Stimulated activated naive CD8-positive, alpha-beta T cell treated with anti-CD3 and anti-CD28 coated beads, Interleukin-15, Interleukin-2, amounts not matched to agents 100 ng/mL and 50 ng/mL, for 24 hours (primary cell): ENCODE data around the gene MYH7.

Experiments
- H3K27ac Mint-ChIP-seq: one replicate; pipeline ENCODE4 v1.8.0; 2021; ENCODE audit warnings: mild to moderate bottlenecking, mixed read lengths
- H3K27me3 Mint-ChIP-seq: one replicate; pipeline ENCODE4 v1.8.0; 2021; ENCODE audit warnings: mixed read lengths
- H3K36me3 Mint-ChIP-seq: one replicate; pipeline ENCODE4 v1.8.0; 2021; ENCODE audit warnings: low read depth, mixed read lengths
- H3K4me1 Mint-ChIP-seq: one replicate; pipeline ENCODE4 v1.8.0; 2021; ENCODE audit warnings: low read depth, mixed read lengths
- H3K4me3 Mint-ChIP-seq: one replicate; pipeline ENCODE4 v1.8.0; 2021; ENCODE audit warnings: mild to moderate bottlenecking, mixed read lengths
- H3K9me3 Mint-ChIP-seq: one replicate; pipeline ENCODE4 v1.8.0; 2021; ENCODE audit warnings: mixed read lengths

MYH7 gene

DNA sequence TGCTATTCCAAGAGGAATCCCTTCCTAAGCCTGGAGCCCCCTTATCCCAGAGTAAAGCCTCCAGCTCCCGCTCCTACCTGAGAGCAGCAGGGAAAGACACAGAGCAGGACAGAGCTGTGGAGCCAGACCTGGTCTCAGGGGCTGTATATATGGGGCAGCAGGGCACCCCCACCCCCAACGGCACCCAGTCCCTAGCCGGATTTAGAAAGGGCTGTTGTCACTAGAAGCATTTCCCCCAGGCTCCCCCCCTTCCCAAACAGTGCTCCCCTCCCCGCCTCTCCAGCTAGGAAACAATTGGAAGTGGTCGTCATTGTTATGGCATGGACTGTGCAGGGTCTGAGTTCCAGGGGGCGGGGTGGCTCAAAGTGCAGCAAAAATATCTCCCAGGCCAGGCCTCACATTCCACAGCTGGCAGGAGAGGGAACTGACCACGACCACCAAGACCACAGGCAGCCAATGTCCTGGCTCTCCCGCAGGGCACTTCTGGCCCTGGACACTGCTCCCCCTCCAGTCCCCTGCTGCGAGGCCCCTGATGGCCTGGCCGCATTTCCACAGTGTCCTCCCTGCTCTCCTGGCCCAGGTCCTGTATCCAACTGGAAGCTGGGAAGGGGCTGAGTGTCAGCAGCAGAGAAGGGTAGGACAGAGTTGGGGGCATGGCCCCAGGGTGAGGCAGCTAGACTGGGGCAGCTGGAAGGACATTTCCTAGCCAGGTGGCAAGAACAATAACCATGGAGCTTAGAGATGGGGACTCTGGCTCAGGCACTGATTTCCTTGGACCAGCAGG lies at the start of gene MYH7:
TSS of gene MYH7 (minus strand) at position 118 of the 784 bp plus-strand sequence. CDS start 1,928 bp downstream, outside the sequence.
- no peaks in the 10 kb centered on the region for H3K9me3 Mint-ChIP-seq
- H3K4me3 Mint-ChIP-seq, result no peak within 1 kb of the TSS
- no peaks in the 10 kb centered on the region for H3K36me3 Mint-ChIP-seq
- no peaks in the 10 kb centered on the region for H3K4me1 Mint-ChIP-seq
- H3K27ac Mint-ChIP-seq, result no peak within 1 kb of the TSS
- no peaks in the 10 kb centered on the region for H3K27me3 Mint-ChIP-seq

DNA sequence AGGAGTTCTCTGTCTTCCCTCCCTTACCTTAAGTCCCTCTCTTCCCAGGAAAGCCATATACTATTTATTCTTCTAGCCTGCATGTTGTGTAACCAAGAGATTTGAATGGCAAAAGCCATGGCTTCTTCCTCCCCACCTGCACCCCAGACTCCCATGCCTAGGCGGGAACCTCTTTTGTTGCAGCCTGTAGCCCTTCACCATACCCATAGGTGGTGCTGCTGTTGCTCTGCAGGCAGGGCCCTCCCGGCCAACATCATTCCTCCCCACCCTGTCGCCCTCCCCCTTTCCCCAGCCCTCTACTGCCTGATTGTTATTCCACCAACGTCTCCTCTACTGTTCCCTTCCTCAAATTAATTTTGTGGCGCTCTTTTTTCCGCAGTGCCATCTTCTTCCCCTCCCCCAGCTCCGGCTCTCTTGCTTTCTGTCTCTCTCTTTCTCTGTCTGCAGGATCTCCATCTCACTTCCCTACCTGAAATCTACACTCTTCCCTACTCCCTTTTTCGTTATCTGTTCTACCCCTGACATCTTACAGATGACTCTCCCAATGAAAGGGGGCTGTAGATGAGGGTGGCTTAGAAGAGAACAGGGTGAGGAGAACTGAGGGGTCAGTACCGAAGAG lies 47.9 kb upstream of the MYH7 start:
- Mint-ChIP-seq H3K27me3 (no peaks in the 10 kb centered on the region), H3K9me3 (no peaks in the 10 kb centered on the region), H3K4me3 (no peak overlapping the region), H3K36me3 (peaks cover 33% of the 10 kb centered on the region), H3K27ac (no peak overlapping the region), H3K4me1 (no peaks in the 10 kb centered on the region)

DNA sequence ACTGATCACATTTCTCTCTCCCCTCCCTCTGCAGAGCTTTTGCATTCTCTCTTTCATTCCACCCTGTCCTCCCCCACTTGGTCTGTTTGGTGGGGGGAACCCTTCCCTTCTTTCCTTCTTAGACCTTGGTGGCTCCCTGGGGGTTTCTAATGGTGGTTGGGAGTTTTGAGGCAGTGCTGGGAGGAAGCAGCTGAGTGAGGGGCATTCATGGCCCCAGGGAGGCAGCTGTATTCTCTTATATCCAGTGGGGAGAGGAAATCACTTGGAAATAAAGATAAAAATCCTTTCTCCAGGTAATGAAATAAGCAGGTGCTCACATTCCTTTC lies 47.3 kb upstream of the MYH7 start:
- peaks cover 37% of the 10 kb centered on the region for H3K36me3 Mint-ChIP-seq
- H3K4me3 Mint-ChIP-seq, result no peak overlapping the region
- H3K9me3 Mint-ChIP-seq, result no peaks in the 10 kb centered on the region
- H3K27me3 Mint-ChIP-seq, result no peaks in the 10 kb centered on the region
- no peak overlapping the region for H3K27ac Mint-ChIP-seq
- H3K4me1 Mint-ChIP-seq, result no peaks in the 10 kb centered on the region

DNA sequence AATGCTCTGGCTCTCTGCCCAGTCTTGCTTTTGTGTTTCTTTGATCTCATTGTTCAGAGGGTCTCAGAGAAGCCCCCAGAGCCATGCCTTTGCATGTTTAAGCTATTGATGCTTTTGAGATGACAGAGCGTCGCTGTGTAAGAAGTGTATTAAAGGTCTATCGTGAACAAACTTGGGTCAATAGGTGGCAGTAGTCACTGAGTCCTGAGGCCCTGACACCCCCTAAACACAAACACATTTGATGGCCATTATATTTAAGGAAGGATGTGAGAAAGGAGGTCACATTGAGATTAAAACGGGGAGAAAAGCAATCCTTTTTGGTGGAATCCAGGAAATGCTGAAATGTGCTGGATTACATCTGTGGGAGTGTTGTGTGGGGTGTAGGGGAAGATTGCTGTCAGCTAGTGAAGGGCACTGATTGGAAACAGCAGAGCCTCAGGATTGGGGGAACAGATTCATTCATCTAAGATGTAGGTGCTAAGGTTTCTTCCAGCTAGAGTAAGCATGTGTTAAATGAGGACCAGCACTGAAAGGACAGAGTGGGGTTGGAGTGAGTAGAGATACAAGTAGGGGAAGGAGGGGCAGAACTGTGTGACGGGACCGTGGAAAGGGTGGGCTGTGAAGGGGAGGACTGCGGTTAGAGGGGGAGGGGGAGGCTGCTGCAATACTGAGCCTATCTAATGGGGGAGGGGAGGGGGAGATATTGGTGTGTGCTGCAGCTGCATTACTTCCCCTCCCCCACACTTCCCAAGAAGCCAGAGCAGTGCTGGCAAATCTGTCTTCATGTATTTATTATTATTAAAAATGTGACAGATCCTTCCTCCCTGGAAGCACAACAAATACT lies 46.7 kb upstream of the MYH7 start:
- H3K36me3 Mint-ChIP-seq, result peaks cover 39% of the 10 kb centered on the region
- no peaks in the 10 kb centered on the region for H3K27me3 Mint-ChIP-seq
- no peak overlapping the region for H3K27ac Mint-ChIP-seq
- H3K4me3 Mint-ChIP-seq, result no peak overlapping the region
- H3K4me1 Mint-ChIP-seq, result peaks cover 2% of the 10 kb centered on the region
- no peaks in the 10 kb centered on the region for H3K9me3 Mint-ChIP-seq

DNA sequence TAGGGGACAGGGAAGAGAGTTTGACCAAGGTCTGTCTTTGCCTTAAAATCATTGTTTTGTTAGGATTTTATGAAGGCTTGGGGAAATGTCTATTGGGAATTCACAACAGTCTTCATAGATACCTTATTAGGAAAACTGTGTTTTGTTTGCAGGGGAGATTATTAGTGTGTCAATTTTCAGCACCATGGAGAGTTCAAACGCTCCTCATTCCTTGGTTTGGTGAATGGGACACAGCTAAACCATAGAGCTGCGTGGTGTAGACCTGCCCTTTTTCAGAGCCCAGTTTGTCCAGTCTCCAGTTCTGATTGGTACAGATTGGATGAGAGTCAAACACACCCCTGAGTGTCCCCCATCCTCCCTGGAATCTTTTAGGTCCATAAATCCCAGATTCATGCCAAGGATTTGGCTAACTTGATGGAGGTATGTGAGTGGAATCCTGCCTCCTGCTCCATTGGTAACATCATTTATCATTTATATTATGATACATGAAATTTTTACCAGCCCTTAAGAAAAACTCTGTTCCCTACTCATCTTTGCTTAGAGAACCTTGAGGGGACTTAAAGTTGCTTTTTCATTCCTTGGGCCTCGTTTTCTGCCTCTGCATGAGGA lies 46.0 kb upstream of the MYH7 start:
- H3K27me3 Mint-ChIP-seq, result no peaks in the 10 kb centered on the region

DNA sequence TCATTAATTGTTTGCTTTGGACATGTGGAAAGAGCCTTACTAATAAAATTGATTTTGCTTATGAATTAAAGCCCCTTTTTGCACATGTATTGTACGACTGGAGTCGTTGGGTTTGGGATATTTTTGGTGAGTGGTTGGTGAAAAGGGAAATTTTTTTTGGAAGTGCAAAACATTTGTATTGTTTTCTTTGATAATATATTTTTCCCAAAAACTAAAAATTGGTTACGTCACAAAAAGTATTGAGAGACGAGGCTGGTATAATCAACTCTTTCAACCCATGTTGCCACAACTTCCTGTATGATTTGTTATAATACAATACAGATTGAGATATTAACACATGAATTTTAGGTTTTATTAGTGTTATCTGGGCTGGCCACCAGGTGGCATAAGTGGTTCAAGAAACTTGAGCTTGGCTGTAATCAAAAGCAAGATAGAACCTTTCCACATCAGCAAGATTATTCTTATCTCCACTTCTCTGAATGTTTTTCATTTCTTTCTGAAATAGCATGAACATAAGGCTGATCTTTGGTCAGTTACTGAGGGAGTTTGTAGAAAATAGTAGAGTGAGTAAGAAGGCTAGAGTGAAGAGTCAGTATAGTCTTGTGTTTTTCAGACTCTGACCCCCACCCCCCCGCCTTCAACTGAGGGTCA lies 42.8 kb upstream of the MYH7 start:
- Mint-ChIP-seq H3K27ac (no peak overlapping the region), H3K27me3 (no peaks in the 10 kb centered on the region), H3K4me1 (peaks cover 3% of the 10 kb centered on the region), H3K4me3 (no peak overlapping the region), H3K36me3 (peaks cover 64% of the 10 kb centered on the region), H3K9me3 (no peaks in the 10 kb centered on the region)

More for the DNA sequence above, 46.0 kb upstream of the MYH7 start:
- H3K4me1 Mint-ChIP-seq, result peaks cover 3% of the 10 kb centered on the region
- H3K9me3 Mint-ChIP-seq, result no peaks in the 10 kb centered on the region
- H3K36me3 Mint-ChIP-seq, result peaks cover 38% of the 10 kb centered on the region
- no peak overlapping the region for H3K4me3 Mint-ChIP-seq
- no peak overlapping the region for H3K27ac Mint-ChIP-seq

DNA sequence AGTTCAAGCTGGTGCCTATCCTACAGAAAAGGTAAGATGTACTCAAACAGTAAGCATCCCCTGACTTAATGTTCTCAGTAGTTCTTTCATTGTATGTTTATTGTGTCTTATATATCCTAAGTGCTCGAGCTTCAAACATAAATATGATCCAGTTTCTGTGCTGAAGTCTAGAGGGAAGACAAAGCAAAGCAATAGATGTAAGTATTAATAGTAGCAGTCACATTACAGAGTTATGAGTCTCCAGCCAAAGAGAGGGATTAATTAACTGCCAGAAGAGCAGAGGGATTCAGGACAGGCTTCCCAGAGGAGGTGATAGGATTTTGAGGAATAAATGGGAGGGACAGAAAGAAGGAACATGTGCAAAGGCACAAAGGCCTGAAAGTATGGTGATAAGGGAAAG lies 35.5 kb upstream of the MYH7 start:
- no peaks in the 10 kb centered on the region for H3K4me1 Mint-ChIP-seq
- H3K27ac Mint-ChIP-seq, result no peak overlapping the region
- H3K9me3 Mint-ChIP-seq, result no peaks in the 10 kb centered on the region
- no peak overlapping the region for H3K4me3 Mint-ChIP-seq
- H3K27me3 Mint-ChIP-seq, result no peaks in the 10 kb centered on the region
- peaks cover 47% of the 10 kb centered on the region for H3K36me3 Mint-ChIP-seq

DNA sequence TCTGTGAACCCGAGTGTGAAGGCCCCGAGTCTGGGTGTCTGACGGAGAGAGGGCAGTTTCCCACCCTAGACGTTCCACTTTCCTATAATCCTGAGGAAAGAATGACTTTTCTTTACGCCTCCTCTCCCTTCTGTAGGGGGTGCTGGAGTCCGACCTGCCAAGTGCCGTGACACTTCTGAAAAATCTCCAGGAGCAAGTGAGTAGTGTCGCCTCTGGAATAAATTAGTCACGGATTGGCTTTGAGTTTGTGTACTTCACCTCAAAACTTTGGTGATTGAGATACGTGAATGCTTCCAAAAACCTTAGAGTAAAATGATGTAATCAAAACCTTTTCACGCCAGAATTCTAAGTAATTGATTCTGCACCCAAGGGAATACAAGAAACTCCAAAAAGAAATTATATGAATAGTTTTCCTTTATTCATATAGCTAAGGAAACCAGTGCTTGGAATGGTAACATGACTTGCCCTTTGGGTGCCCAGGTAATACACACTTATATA lies 34.5 kb upstream of the MYH7 start:
- H3K9me3 Mint-ChIP-seq, result no peaks in the 10 kb centered on the region
- no peak overlapping the region for H3K27ac Mint-ChIP-seq
- no peaks in the 10 kb centered on the region for H3K27me3 Mint-ChIP-seq
- H3K4me1 Mint-ChIP-seq, result no peaks in the 10 kb centered on the region
- peaks cover 38% of the 10 kb centered on the region for H3K36me3 Mint-ChIP-seq
- no peak overlapping the region for H3K4me3 Mint-ChIP-seq

DNA sequence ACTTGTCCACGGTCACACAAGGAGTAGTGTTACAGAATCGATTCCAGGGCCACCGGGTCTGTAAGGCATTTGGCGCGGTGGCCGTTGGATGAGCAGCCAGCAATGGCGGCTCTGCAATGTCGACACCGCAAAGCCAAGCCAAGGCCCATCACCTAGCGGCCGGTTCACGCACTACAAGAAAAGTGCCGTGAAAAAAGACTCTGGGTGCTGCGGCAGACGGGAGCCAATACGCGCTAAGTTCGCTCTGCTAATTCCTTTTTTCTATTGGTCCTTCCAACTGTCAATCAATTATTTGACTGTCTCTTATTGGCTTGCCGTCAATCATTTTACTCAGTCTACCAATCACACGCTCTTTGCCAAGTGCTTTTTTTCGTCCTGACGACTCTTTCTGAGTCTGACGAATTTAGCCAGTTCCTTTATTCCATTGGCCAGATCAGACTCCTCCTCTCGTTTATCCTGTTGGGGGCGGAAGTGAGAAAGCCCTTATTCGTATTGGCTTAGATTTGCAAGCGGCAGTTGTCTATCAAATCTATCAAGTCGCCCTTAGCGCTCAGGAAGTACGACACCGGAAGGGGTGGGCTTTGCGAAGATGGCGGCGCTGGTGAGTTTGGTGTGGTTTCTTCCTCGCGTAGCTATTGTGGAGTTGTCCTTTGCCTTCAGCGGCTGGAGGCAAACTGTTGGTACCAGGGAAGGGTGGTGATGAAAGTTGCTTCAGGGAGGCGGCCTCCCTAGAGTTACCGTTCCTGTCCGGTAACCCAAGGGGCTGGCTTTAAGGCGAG lies 33.9 kb upstream of the MYH7 start, which contains the start of gene NGDN:
TSS of gene NGDN (plus strand) at position 577 of the 779 bp plus-strand sequence. CDS start at position 590, 13 bp downstream.
- peaks cover 31% of the 10 kb centered on the region for H3K36me3 Mint-ChIP-seq
- H3K4me3 Mint-ChIP-seq, result no peak within 1 kb of the TSS
- H3K27me3 Mint-ChIP-seq, result no peaks in the 10 kb centered on the region
- H3K4me1 Mint-ChIP-seq, result no peaks in the 10 kb centered on the region
- H3K9me3 Mint-ChIP-seq, result no peaks in the 10 kb centered on the region
- no peak within 1 kb of the TSS for H3K27ac Mint-ChIP-seq

DNA sequence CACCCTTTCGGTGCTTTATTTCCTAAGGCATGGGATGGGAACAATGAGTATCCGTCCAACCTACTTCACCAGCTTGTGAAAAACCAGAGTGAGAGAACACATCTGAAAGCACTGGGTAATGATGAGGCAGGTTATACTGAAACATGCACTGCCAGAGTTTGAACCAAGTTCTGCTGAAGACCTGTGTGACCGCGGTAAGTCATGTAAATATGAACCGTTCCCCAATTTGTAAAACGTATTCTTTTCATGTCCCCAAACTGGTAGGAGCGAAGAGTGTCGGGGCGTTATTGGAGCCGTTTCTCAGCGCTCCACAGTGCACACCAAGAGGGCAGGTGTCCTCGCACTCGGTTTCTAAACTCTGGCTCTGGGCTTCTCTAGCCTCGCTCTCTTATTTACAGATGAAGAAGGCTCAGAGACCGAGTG lies 33.3 kb upstream of the MYH7 start:
- Mint-ChIP-seq H3K27me3 (no peaks in the 10 kb centered on the region), H3K9me3 (no peaks in the 10 kb centered on the region), H3K4me3 (no peak overlapping the region), H3K36me3 (peaks cover 26% of the 10 kb centered on the region), H3K27ac (no peak overlapping the region), H3K4me1 (no peaks in the 10 kb centered on the region)

DNA sequence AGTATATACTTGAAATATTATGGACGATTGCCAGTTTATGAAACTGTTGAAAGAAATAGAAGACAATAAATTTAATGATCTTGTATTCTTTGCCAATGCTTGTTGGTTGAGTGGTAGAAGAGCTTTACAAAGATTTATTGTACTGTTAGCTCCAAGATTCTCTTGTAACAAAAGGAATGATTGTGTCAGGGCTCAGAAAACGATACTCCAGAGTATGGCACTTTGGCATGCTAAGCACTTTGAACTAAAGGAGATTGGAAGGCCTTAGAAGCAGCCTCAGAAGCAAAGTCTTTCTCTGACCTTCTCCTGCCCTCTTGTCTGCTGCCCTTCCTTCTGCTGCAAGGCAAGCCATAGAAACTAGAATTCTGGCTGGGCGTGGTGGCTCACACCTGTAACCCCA lies 29.8 kb upstream of the MYH7 start:
- Mint-ChIP-seq H3K27ac (no peak overlapping the region), H3K36me3 (no peaks in the 10 kb centered on the region), H3K4me1 (no peaks in the 10 kb centered on the region), H3K4me3 (no peak overlapping the region), H3K9me3 (no peaks in the 10 kb centered on the region), H3K27me3 (peaks cover 12% of the 10 kb centered on the region)

DNA sequence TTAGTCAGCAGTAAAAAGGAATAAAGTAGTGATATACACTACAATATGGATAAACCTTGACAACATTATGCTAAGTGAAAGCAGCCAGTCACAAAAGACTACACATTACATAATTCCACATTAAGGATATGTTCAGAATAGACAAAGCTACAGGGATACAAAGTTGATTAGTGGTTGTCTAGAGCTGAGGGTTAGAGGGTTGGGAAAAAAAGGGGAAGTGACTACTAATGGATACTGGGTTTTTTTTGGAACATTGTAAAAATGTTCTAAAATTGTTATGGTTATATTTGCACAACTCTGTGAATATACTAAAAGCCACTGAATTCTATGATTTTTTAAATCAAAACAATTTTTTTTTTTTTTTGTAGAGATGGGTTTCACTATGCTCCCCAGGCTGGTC lies 29.2 kb upstream of the MYH7 start:
- Mint-ChIP-seq H3K9me3 (no peaks in the 10 kb centered on the region), H3K27ac (no peak overlapping the region), H3K36me3 (no peaks in the 10 kb centered on the region), H3K4me3 (no peak overlapping the region), H3K4me1 (no peaks in the 10 kb centered on the region), H3K27me3 (peaks cover 16% of the 10 kb centered on the region)

DNA sequence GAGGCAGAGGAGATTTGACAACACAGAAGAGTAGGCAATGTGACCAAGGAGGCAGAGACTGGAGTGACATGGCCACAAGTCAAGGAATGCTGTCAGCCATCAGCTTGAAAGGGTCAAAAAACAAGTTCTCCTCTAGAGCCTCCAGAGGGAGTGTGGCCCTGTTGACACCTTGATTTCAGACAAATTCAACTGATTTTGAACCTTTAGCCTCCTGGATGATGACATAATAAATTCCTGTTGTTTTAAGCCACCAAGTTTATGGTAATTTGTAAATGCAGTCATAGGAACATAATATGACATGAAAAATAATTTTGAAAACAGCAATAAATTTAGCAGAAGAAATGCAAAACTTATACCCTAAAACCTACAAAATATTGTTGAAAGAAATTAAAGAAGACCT lies 25.5 kb upstream of the MYH7 start:
- Mint-ChIP-seq H3K27ac (no peak overlapping the region), H3K4me1 (no peaks in the 10 kb centered on the region), H3K4me3 (no peak overlapping the region), H3K36me3 (no peaks in the 10 kb centered on the region), H3K9me3 (no peaks in the 10 kb centered on the region), H3K27me3 (peaks cover 29% of the 10 kb centered on the region)
